ENCODE measurements around the gene RAP1GAP.

Gene RAP1GAP

DNA sequence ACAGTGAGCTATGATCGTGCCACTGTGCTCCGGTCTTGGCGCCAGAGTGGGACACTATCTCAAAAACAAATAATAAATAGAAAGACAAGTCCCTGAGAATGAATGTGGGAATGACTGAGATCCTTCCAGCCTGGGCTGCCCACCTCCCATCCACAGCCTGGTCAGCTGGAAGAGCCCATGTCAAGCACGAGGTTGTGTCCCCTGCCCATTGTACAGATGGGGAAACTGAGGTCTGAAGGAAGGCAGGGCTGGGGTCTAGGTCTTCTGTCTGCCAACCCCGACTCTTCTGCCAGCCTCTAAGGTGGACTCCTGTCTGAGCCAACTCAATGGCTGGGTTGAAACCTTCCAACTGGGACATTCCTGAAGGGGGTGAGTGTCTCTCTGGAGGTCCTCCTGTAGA is 79.5 kb downstream of the RAP1GAP start:
- DNase-seq: no peak

DNA sequence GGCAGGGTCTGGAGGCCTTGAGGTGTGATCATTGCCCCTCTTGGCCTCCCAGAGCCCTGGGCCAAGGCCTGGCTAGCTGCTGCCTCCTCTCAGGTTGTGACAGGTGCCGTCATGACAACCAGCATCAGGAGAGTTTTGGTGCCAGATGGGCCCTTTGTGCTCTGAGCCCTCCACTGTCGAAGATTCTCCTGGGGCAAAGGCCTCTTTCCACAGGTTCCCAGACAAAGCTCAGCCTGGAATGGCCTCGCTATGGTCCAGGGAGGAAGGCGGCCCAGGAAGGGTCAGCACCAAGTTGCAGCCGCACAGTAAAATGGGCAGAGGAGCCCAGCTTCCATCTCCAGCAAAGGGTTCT is 81.6 kb downstream of the RAP1GAP start:
- no peak for DNase-seq

GRCh38 chr1:21586846-21587601 is 82.1 kb downstream of the RAP1GAP start:
- DNase-seq: no peak

DNA sequence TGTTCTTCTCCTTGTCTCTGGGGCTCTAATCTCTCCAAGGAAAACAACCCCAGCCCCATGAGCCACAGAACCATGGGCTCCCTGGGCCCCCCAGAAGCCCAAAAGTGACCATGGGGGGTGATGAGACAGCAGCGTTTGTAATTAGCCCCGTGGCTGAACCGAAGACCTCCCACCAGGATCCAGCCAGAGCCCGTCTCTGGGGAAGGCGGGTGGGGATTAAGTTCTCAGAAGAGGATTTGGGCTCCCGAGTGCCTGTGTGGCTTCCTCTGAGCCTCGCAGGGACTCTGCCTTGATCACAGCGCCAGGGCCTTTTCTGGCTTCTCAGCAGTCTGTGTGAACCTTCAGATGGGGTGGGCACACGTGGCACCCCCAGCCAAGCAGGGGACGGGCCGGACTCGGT is 82.9 kb downstream of the RAP1GAP start:
- no peak for DNase-seq

DNA sequence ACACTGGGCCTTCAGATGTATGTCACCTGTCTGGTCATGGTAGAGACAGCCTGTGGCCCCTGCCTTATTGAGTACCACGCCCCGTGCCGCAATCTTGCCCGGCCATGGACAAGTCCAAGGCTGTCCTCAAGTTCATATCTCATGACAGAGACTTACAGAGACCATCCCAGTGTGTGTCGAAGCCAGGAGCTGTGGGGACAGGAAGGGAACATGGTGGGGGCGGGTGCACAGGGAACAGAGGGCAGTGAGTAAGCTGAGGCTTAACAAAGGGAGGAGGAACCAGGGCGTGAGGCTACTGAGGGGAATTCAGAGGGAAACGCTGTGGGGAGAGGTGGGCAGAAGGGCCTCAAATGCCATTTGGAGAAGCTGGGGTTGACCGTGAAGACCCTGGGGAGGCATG is 84.1 kb downstream of the RAP1GAP start:
- no peak for DNase-seq

DNA sequence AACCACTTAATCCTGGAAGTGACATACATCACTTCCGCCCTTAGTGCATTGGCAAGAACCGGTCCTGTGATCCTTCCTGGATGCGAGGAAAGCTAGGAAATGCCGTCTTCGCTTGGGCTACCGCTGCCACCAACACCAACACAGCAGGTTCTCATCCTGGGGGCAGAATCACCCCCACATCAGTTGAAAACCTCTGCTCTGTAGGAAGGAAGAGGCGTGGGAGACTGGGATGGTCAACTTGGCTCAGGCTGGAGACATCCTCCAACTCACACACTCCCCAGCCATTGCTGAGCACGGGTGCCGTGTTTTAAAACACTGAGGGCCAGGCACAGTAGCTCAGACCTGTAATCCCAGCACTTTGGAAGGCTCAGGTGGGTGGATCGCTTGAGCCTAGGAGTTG is 85.1 kb downstream of the RAP1GAP start:
- no peak for DNase-seq

- peak; percentile 57 for DNase-seq
These were observed 89.4 kb downstream of the RAP1GAP start for GRCh38 chr1:21579791-21580190.

GRCh38 chr1:21577933-21578332 is 91.2 kb downstream of the RAP1GAP start:
- DNase-seq: no peak

DNA sequence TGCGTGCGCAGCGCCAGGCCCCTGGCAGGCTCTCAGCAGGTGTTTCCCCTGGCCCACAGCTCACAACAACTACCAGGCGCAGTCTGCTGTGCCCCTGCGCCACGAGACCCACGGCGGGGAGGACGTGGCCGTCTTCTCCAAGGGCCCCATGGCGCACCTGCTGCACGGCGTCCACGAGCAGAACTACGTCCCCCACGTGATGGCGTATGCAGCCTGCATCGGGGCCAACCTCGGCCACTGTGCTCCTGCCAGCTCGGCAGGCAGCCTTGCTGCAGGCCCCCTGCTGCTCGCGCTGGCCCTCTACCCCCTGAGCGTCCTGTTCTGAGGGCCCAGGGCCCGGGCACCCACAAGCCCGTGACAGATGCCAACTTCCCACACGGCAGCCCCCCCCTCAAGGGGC is 91.8 kb downstream of the RAP1GAP start:
- no peak for DNase-seq

GRCh38 chr1:21576798-21577187 is 92.4 kb downstream of the RAP1GAP start:
- DNase-seq: no peak

- DNase-seq: no peak
These were observed 92.9 kb downstream of the RAP1GAP start for GRCh38 chr1:21576031-21576797.

DNA sequence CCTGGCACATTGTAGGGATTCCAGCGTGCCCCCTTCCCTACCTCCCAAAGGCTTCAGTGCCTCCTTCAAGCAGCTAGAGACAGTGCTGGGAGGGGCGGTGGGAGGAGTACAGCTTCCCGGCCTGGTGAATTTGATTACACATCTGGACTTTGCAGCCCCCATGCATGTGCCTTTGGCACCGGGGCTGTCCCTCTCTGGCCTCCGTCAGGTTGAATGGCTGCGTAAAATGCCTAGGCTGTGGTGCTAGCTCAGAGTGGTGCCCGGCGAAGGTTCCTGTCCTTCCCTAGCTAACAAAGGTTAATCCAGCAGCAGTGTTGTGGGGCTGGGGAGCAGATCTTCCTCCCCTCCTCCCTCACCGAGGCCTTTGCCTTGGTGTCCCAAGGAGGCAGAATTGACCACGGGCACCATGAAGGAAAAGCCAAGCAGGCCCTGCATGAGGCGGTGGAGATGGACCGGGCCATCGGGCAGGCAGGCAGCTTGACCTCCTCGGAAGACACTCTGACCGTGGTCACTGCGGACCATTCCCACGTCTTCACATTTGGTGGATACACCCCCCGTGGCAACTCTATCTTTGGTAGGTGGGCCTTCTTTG is 93.7 kb downstream of the RAP1GAP start:
- no peak for DNase-seq

- DNase-seq: peak; percentile 96
These were observed 94.5 kb downstream of the RAP1GAP start for GRCh38 chr1:21574466-21575151.

- DNase-seq: peak; percentile 97
These were observed 95.1 kb downstream of the RAP1GAP start for GRCh38 chr1:21573971-21574465.

DNA sequence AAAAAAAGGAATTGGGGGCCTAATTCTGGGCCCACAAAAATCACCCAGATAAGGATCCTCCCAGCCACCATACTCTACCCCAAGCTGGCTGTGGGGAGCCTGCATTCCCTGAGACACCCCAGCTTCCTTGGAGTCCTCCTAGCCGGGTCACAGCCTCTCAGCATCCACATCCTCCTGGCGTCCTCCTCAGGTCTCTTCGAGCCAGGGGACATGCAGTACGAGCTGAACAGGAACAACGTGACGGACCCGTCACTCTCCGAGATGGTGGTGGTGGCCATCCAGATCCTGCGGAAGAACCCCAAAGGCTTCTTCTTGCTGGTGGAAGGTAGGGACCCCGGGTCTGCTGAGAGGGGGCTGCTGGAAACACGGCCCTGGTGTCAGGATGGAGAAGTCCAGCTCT is 95.7 kb downstream of the RAP1GAP start:
- no peak for DNase-seq

- no peak for DNase-seq
These were observed 96.4 kb downstream of the RAP1GAP start for GRCh38 chr1:21572735-21573277.

- no peak for DNase-seq
These were observed 96.9 kb downstream of the RAP1GAP start for GRCh38 chr1:21572221-21572620.

DNA sequence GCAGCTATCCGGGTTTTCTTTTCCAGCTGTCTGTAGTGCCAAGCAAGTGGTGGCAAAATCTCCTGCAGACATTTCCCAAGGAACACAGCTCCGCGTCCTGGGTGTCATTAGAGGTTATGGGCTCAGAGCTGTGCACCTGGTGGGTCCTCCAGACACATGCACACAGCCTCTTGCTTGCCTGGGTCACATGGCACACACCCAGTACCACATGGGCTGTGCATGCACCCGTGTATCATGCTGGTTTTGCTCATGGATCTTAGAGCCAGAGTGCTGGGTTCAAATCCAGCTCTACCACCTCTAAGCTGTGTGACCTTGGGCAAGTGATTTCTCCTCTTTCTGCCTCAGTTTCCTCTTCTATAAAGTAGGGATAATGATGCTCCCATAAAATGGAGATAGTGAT is 98.3 kb downstream of the RAP1GAP start:
- no peak for DNase-seq

- DNase-seq: no peak
These were observed 98.7 kb downstream of the RAP1GAP start for GRCh38 chr1:21570528-21570875.

DNA sequence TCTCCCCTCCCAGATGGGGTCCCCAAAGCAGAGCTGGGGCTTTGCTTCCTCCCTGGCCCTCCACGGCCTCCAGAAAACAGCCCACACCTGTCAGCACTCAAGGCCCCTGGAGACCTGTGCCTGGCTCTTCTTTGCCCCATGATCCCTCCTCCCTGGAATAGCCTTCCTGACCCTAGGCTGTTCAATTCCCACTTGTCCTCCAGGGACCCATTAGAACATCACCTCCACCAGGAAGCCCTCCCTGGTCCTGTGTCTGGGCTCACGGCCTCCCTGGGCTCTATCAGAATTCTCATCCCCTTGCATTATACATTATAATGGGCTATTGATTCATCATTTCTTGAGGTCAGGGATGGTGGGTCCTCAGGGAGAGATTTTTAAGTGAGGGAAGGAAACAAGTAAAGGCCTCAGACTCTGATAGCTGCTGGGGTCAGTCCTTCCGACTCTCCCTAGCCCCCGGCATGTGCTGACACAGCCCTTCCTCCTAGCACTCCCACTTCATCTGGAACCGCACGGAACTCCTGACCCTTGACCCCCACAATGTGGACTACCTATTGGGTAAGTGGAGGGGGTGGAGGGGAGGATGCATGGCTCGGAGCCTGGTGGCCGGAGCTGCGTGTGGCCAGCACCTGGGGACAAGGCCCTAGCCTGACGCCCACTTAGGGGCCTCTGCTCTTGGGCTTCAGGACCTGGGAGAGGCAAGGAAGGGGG is 99.2 kb downstream of the RAP1GAP start:
- DNase-seq: no peak

- DNase-seq: no peak
These were observed 100.3 kb downstream of the RAP1GAP start for GRCh38 chr1:21568809-21569385.
